ENCODE results near the gene INAVA.

The INAVA gene

GRCh38 chr1:200872446-200873115 is 22.1 kb upstream of the INAVA start, which contains the start of gene GPR25:
GPR25 (plus strand) TSS chr1:200872981; CDS start chr1:200873038, 57 bp downstream.
- TF ChIP-seq CTCF (IDR thresholded peaks at IDR 0.05): no peak

- TF ChIP-seq CTCF (IDR thresholded peaks at IDR 0.05): no peak
Measured at GRCh38 chr1:200873116-200873670, 21.5 kb upstream of the INAVA start.

- no peak for TF ChIP-seq CTCF (IDR thresholded peaks at IDR 0.05)
Measured at GRCh38 chr1:200873671-200874397, 20.9 kb upstream of the INAVA start.

- TF ChIP-seq CTCF (IDR thresholded peaks at IDR 0.05): no peak
Measured at GRCh38 chr1:200874694-200875093, 20.0 kb upstream of the INAVA start.

- no peak for TF ChIP-seq CTCF (IDR thresholded peaks at IDR 0.05)
Measured at GRCh38 chr1:200875416-200875815, 19.3 kb upstream of the INAVA start.

- no peak for TF ChIP-seq CTCF (IDR thresholded peaks at IDR 0.05)
Measured at GRCh38 chr1:200877010-200877409, 17.7 kb upstream of the INAVA start.

- no peak for TF ChIP-seq CTCF (IDR thresholded peaks at IDR 0.05)
Measured at GRCh38 chr1:200877839-200878551, 16.7 kb upstream of the INAVA start.

Data from LNCAP (cell line).